GM12878 (cell line): ENCODE measurements around the gene PIWIL1. TPM values are rescaled to one million over a fixed set of nuclear protein-coding genes. Genes with fewer than 3 reads are reported as not detected.

Experiments
- ATAC-seq: fragments of 200-7000 bp; cut with Tn5 transposase; 3 replicates; pipeline ENCODE4 v1.9.1; 2020; ENCODE audit warnings: mild to moderate bottlenecking, moderate library complexity
- BruUV-seq: library from RNA; stranded (reverse); fragments of 400-500 nt; replicated peaks from 2 replicates; lab custom pipeline; 2021; lab: Mats Ljungman, UMichigan
- CTCF ChIA-PET: fragments of 300-600 bp; sonication (Branson Sonifier 250); formaldehyde crosslinking; extraction: SDS; loops from one replicate; lab custom pipeline; 2021; ENCODE audit warnings: inconsistent platforms; lab: Yijun Ruan, JAX
- POLR2A ChIA-PET: fragments of 350-600 bp; formaldehyde crosslinking; extraction: SDS; loops from one replicate; lab custom pipeline; 2021; ENCODE audit warnings: inconsistent platforms; lab: Charles Lee
- RAD21 ChIA-PET: fragments of 300-600 bp; sonication (Branson Sonifier 250); formaldehyde crosslinking; loops from one replicate; lab custom pipeline; 2023; ENCODE audit warnings: antibody characterized with exemption; ENCODE audit not compliant: unreplicated experiment; lab: Charles Lee
- SMC1A ChIA-PET: fragments of 300-600 bp; sonication (Branson Sonifier 250); formaldehyde crosslinking; loops from one replicate; lab custom pipeline; 2023; ENCODE audit not compliant: unreplicated experiment, uncharacterized antibody; lab: Charles Lee
- DNase-seq: peaks from one replicate; pipeline ENCODE4 v3.0.0-alpha.2; 2011; ENCODE audit warnings: low read depth, low spot score
- FAIRE-seq: peaks from 3 replicates; lab custom pipeline; 2011; peaks lifted over from hg19 to GRCh38; lab: Jason Lieb, UNC
- H2AFZ ChIP-seq: 2 replicates; pipeline ENCODE4 v1.6.0; 2011; ENCODE audit warnings: low read depth, low read length, control low read depth; ENCODE audit not compliant: control insufficient read depth
- H3K27ac ChIP-seq: 2 replicates; pipeline ENCODE4 v1.5.1; 2011; ENCODE audit warnings: control low read depth; ENCODE audit not compliant: control insufficient read depth, insufficient read depth
- H3K27me3 ChIP-seq, 2 experiments: replicated peaks in 1 of 2; 2 replicates each; pipeline versions ENCODE4 v1.6.0 to v1.6.1; 2011; ENCODE audit warnings: low read length in 1 of 2; ENCODE audit not compliant: control insufficient read depth in 2 of 2, insufficient read depth in 2 of 2
- H3K36me3 ChIP-seq, 2 experiments: 2 replicates each; pipeline ENCODE4 v1.5.1; 2011; ENCODE audit warnings: low read length in 1 of 2; ENCODE audit not compliant: control insufficient read depth in 2 of 2, insufficient read depth in 2 of 2
- H3K4me1 ChIP-seq: 2 replicates; pipeline ENCODE4 v1.6.1; 2011; ENCODE audit warnings: mild to moderate bottlenecking, low read length, moderate library complexity, mixed read lengths; ENCODE audit not compliant: control insufficient read depth, insufficient read depth
- H3K4me2 ChIP-seq: 2 replicates; pipeline ENCODE4 v1.6.0; 2011; ENCODE audit warnings: control low read depth; ENCODE audit not compliant: control insufficient read depth, insufficient read depth
- H3K4me3 ChIP-seq: fragments of 200-600 bp; sonication (generic); 2 replicates; pipeline ENCODE4 v1.5.1; 2016
- H3K79me2 ChIP-seq: 2 replicates; pipeline ENCODE4 v1.6.0; 2011; ENCODE audit warnings: low read length; ENCODE audit not compliant: control insufficient read depth, insufficient read depth
- H3K9ac ChIP-seq: 2 replicates; pipeline ENCODE4 v1.8.0; 2011; ENCODE audit warnings: low read length, control low read depth, mixed read lengths; ENCODE audit not compliant: control insufficient read depth, insufficient read depth
- H3K9me3 ChIP-seq: replicated peaks from 3 replicates; pipeline ENCODE4 v1.5.1; 2011; ENCODE audit warnings: mild to moderate bottlenecking, low read length; ENCODE audit not compliant: control insufficient read depth, insufficient read depth
- H4K20me1 ChIP-seq: 2 replicates; pipeline ENCODE4 v1.6.0; 2011; ENCODE audit not compliant: control insufficient read depth, insufficient read depth
- ATF7 ChIP-seq: fragments of 450-650 bp; IDR thresholded peaks from 2 replicates; pipeline ENCODE4 v1.6.1; 2016; ENCODE audit warnings: low read depth, mild to moderate bottlenecking
- E2F4 ChIP-seq: IDR thresholded peaks from 2 replicates; pipeline ENCODE4 v1.6.1; 2012; ENCODE audit warnings: low read depth, low read length, improper control_type of control experiment
- RBBP5 ChIP-seq: fragments of 200-600 bp; sonication (generic); conservative IDR thresholded peaks from 2 replicates; pipeline ENCODE4 v1.6.1; 2016
- SP1 ChIP-seq: IDR thresholded peaks from one replicate; pipeline ENCODE4 v1.6.1; 2011; ENCODE audit warnings: low read depth, low read length
- TBL1XR1 ChIP-seq: IDR thresholded peaks from 2 replicates; pipeline ENCODE4 v1.6.1; 2012; ENCODE audit warnings: low read depth, low read length, improper control_type of control experiment
- TCF7 ChIP-seq: IDR thresholded peaks from 2 replicates; pipeline ENCODE4 v1.6.1; 2014; ENCODE audit warnings: antibody characterized with exemption, borderline replicate concordance
- USF1 ChIP-seq: IDR thresholded peaks from 2 replicates; pipeline ENCODE4 v1.6.1; 2011; ENCODE audit warnings: borderline replicate concordance, low read depth, mild to moderate bottlenecking, moderate library complexity, mixed read lengths, low read length; ENCODE audit not compliant: insufficient read depth; ENCODE audit errors: extremely low read length
- ZNF687 ChIP-seq: fragments of 450-650 bp; IDR thresholded peaks from 2 replicates; pipeline ENCODE4 v1.6.1; 2017; ENCODE audit warnings: mild to moderate bottlenecking, moderate library complexity
- WGBS: methylation state at CpG from one replicate; pipeline ENCODE4 v1.1.6; 2016; ENCODE audit warnings: low lambda C conversion rate; ENCODE audit not compliant: insufficient replicate concordance, insufficient coverage; ENCODE audit errors: missing lambda C conversion rate; 5-methylcytosine and 5-hydroxymethylcytosine counted together
- in situ Hi-C: fragments of 300-500 bp; cut with MboI; formaldehyde crosslinking; loops from 9 replicates; pipeline ENCODE4 v1.14.3; 2018; ENCODE audit warnings: mixed read lengths
- intact Hi-C: fragments of 100-400 bp; cut with micrococcal nuclease; formaldehyde crosslinking; loops from one replicate; pipeline ENCODE4 v1.14.2; 2022; ENCODE audit not compliant: unreplicated experiment
- polyA plus RNA-seq, 11 experiments: library from polyadenylated mRNA; depleted of rRNA in 4 of 11; unstranded in 6 of 11; stranded (reverse) in 5 of 11; fragments of >200 nt; fragmentation: Nextera tagmentation in 4 of 11; fragmentation: Illumina TruSeq in 1 of 11; extraction: Ambion mirVana in 4 of 11; extraction: Trizol in 1 of 11; gene quantifications; 1 replicate in 1 of 11; 2 replicates in 10 of 11; pipeline versions ENCODE4 v1.2.1 to v1.2.3, GENCODE V29; 2011 to 2016; ENCODE audit warnings: inconsistent platforms in 2 of 11, missing spikeins in 2 of 11, low read depth in 1 of 11
- total RNA-seq, 4 experiments: library from RNA; depleted of rRNA in 3 of 4; stranded (reverse); fragments of >200 nt in 3 of 4; fragmentation: Illumina TruSeq in 1 of 4; extraction: Trizol in 1 of 4; gene quantifications; 2 replicates each; pipeline versions ENCODE4 v1.2.1 to v1.2.3, GENCODE V29; 2013 to 2021

The PIWIL1 gene
- total and polyA plus RNA-seq, 10 of the 15 experiments (the other 5 are each of a cell fraction or from before 2014, with no cell fraction given): not detected

- DNase-seq: no peak
- Histone ChIP-seq H4K20me1 (no peaks in the 10 kb centered on the region), H3K4me3 (no peak overlapping the region), H3K4me2 (no peak overlapping the region), H3K9ac (no peak overlapping the region), H3K4me1 (no peaks in the 10 kb centered on the region), H3K36me3 (no peaks in the 10 kb centered on the region), H3K79me2 (no peaks in the 10 kb centered on the region), H3K9me3 (no peaks in the 10 kb centered on the region), H3K27me3 (no peaks in the 10 kb centered on the region), H2AFZ (no peak overlapping the region), H3K27ac (no peak overlapping the region)
- no peak for ATAC-seq
- ChIA-PET SMC1A (no interaction called here), RAD21 (no interaction called here), POLR2A (no interaction called here), CTCF (no interaction called here)
- no peak for FAIRE-seq
- no TSS peak for BruUV-seq
- intact Hi-C loops: no loop called here
- WGBS: 16% methylated on average over 2 of the region's 2 CpGs
- in situ Hi-C loops: no loop called here
- no peak for TF ChIP-seq TBL1XR1
- TF ChIP-seq USF1: no peak
- TF ChIP-seq TCF7: no peak
- TF ChIP-seq SP1: no peak
- TF ChIP-seq RBBP5: no peak
- no peak for TF ChIP-seq E2F4
- no peak for TF ChIP-seq ZNF687
- TF ChIP-seq ATF7: no peak
Observed at GRCh38 chr12:130320536-130320935, 17.2 kb upstream of the PIWIL1 start.
